NCI-H82 treated with DMSO at 0.1 percent for 48 hours (cell line): ENCODE results near the gene PTCH2.

Experiments
- DNase-seq: peaks from one replicate; lab custom pipeline; 2025; ENCODE audit not compliant: unreplicated experiment; lab: John Stamatoyannopoulos, UW

Gene PTCH2, protein sequence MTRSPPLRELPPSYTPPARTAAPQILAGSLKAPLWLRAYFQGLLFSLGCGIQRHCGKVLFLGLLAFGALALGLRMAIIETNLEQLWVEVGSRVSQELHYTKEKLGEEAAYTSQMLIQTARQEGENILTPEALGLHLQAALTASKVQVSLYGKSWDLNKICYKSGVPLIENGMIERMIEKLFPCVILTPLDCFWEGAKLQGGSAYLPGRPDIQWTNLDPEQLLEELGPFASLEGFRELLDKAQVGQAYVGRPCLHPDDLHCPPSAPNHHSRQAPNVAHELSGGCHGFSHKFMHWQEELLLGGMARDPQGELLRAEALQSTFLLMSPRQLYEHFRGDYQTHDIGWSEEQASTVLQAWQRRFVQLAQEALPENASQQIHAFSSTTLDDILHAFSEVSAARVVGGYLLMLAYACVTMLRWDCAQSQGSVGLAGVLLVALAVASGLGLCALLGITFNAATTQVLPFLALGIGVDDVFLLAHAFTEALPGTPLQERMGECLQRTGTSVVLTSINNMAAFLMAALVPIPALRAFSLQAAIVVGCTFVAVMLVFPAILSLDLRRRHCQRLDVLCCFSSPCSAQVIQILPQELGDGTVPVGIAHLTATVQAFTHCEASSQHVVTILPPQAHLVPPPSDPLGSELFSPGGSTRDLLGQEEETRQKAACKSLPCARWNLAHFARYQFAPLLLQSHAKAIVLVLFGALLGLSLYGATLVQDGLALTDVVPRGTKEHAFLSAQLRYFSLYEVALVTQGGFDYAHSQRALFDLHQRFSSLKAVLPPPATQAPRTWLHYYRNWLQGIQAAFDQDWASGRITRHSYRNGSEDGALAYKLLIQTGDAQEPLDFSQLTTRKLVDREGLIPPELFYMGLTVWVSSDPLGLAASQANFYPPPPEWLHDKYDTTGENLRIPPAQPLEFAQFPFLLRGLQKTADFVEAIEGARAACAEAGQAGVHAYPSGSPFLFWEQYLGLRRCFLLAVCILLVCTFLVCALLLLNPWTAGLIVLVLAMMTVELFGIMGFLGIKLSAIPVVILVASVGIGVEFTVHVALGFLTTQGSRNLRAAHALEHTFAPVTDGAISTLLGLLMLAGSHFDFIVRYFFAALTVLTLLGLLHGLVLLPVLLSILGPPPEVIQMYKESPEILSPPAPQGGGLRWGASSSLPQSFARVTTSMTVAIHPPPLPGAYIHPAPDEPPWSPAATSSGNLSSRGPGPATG

GRCh38 chr1:44842862-44843655 lies at the start of gene PTCH2:
PTCH2 (minus strand) TSS chr1:44843253; CDS start chr1:44842932, 321 bp downstream.
- DNase-seq, result peak; percentile 74

- no peak for DNase-seq
These were observed 47.0 kb upstream of the PTCH2 start for GRCh38 chr1:44890007-44890406.

GRCh38 chr1:44885406-44885805 lies 42.4 kb upstream of the PTCH2 start:
- DNase-seq, result no peak

DNA sequence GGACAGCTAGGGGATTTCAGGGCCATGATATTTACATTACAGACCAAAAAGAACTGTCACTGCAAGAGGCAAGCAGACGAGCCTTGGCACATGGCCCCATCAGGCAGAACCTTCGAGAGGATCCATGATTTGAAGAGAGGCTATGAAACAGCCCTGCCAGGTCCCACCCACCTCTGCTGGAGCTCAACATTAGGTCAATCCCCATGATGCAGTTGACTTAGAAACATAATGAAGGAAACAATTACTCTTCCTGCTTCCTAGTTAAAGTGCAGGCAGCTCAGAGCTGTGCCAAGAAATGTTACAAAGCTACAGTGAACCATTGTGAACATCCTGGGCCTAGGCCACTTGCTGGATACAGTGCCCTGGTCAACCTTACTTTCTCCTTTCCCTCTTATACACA lies 41.7 kb upstream of the PTCH2 start:
- no peak for DNase-seq

DNA sequence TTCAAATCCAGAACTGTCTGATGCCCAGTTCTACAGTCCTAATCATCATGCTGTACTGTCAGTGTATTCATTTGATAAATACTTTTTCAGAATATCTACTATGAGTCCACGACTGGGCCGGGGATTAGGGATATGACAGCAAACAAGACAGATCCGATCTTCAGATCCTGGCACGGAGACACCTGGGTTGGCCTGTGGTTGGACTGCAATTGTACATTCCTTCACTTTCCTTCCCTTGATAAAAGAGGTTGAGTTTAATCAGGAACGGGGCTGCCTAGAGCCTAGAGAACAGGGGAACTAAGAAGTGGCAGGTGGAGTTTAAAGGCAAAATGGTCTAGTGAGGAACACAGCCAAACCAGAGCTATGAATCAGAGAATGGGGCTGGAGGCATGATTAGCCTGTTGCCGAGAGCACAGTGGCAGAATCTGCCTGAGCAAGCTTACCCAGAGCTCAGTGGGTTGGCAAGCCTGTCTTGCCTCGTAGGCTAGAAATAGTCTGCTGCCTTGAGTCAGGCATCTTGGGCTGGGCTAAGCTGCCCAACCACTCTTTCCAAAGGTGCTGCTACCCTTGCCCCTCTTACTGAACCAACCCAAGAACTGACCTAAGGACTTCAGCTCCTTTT lies 38.1 kb upstream of the PTCH2 start:
- no peak for DNase-seq

DNA sequence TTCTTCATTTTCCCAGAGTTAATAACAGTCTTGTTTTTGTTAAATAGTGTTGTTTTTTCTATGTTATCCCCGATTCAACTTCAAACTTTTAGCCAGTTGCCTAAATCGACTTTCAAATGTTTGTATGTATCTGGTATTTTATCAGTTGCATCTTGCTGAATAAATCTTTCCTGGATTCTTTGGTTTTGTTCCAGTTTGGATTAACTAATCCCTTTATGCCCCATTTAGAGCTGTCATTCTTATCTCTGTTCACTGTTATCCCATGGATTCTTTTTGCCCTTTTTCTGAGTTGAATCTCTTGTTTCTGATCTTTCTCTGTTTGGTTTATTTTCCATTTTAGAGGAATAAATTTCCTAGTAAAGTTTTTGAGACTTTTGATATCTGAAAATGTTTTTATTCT lies 31.1 kb upstream of the PTCH2 start:
- DNase-seq, result no peak

GRCh38 chr1:44870096-44870495 lies 27.0 kb upstream of the PTCH2 start:
- no peak for DNase-seq

DNA sequence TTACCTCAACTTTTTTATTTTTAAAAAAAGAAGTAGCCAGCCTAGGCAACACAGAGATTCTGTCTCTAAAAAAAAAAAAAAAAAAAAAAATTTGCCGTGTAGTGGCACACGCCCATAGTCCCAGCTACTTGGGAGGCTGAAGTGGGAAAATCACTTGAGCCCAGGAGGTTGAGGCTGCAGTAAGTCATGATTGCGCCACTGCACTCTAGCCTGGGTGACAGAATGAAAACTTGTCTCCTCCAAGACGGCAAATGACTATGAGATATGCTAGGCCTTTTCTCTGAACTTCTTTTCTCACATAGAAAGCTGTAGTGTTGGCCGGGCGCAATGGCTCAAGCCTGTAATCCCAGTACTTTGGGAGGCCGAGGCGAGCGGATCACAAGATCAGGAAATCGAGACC lies 24.7 kb upstream of the PTCH2 start:
- DNase-seq, result no peak

- no peak for DNase-seq
These were observed 19.9 kb upstream of the PTCH2 start for GRCh38 chr1:44862829-44863401.

DNA sequence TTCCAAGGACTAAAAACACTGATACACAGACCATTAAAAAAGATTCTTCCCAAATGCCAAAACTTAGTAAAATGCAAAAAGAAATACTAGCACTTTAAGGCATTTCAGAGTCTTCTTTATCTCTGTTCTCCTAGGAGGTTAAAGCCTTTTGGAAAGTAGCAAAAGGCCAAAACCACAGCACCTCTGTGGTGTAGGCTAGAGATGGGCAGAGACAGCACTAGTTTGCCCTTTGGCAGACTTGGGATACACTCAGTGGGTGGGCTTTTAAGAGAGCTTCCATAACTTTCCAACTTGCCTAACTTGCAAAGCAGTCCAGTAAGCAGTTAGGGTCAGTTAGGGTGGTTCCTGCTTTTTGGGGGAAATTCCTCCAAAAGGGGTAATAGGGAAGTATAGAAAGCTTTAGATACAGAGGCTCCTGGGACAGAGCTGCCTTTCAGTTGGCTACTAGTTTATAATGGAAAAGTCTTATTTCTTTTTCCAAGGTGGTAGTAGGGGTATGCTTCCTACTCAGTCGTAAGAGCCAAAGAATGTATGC lies 17.9 kb upstream of the PTCH2 start:
- DNase-seq, result no peak

GRCh38 chr1:44860331-44860730 lies 17.3 kb upstream of the PTCH2 start:
- DNase-seq, result no peak

DNA sequence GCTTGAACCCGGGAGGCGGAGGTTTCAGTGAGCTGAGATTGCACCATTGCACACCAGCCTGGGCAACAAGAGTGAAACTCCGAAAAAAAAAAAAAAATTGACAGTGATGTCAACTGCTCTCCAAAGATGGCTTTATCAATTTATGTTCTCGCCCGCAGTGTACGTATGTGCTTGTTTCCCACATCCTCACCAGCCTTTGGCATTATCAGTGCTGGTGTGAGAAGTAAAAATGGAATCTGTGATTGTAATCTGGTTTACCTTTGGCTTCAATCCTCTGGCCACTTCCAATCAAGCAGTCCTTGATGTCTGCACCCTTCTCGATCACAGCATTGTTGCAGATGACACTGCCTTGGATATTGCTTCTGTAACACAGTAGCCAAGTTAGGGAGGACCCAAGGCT lies 14.4 kb upstream of the PTCH2 start:
- DNase-seq, result no peak

GRCh38 chr1:44855742-44856141 lies 12.7 kb upstream of the PTCH2 start:
- no peak for DNase-seq

DNA sequence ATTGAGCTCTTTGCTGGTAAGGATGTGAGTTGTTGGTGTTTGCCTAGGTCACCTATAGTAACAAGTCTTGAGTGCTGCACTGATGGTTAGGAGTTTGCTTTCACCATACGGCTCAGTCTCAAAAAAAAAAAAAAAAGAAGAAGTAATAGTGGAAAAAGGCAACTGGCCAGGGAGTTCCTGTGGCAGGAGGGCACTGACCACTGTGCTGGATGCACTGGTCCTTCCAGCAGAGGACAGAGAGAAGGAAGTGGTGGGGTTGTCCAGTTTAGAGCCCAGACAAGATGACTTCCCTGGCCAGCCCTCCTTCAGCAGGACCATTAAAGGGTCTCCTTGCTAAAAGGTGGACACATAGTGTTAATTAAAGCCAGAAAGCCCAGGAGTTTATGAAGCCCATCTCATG lies 11.9 kb upstream of the PTCH2 start:
- no peak for DNase-seq

- no peak for DNase-seq
These were observed 10.1 kb upstream of the PTCH2 start for GRCh38 chr1:44853201-44853600.

DNA sequence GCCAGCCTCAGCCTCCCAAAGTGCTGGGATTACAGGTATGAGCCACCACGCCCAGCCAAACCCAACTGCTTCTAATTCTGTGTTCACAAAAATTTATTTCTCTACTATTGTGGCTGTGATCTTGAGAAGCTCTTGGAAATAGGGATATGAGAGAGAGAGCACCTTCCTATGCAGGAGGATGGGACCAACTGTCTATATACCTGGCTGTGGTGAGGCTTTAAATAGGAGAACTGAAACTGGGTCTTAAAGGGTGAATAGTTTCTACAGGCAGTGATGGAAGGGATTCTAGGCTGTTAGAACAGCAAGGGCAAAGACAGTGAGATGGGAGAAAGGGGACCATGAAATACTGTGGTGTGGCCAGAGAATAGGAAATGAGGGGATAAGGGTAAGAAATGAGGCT lies 8.3 kb upstream of the PTCH2 start:
- DNase-seq, result no peak

DNA sequence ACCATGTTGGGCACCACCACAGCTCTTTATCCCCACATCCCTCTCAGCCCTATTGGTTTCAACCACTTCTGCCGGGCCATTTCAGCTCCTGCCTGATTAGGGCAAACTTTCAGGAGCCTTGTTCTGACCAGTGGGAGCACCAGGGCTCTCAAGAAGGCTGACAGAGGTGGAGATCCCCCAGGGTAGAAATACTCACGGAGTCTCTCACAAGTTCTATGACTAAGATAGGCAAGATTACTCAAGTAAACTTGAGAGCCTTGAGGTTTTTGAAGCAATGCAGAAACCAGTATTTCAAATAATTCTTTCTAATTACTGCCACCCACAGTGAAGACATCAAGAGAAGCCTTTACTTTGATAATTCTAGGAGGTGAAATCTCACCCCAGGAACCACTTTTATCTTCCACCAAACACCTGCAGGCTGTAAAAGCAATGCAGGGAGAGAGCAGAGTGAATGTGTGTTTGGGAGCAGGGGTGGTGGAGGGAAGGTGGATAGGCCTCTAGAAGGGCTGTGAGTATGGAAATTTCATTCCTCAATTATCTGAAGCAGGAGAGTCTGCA lies 6.6 kb upstream of the PTCH2 start:
- DNase-seq, result no peak

GRCh38 chr1:44848456-44849181 lies 5.6 kb upstream of the PTCH2 start:
- no peak for DNase-seq

GRCh38 chr1:44847845-44848244 lies 4.8 kb upstream of the PTCH2 start:
- DNase-seq, result no peak
